ENCODE measurements around the gene GSDME.
A peak's percentile ranks its signal among the peaks of the same experiment; 100 is the strongest.

Gene GSDME

DNA sequence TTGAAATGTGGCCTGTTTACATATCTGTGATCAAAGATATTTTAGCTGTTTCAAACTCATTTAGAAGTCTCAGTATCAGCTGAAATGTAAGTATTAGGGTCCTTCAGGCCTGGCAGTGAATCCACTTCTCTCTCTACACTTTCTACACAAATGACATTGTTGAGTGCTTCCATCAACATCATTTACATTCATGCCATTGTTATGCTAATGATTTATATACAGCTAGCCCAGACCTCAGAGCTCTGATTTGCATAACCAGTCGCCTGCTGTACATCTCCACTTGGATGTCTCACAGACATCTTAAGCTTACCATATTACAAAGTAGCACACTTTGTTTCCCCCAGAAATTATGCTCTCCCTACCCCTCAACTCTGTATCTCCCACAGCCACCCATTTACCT is 71.6 kb downstream of the GSDME start:
- no peak overlapping the region for H2AFZ ChIP-seq (ENCODE audit: low read depth, low read length)
- H3K27me3 ChIP-seq (ENCODE audit: insufficient read depth, low read length), result no peaks in the 10 kb centered on the region
- no peaks in the 10 kb centered on the region for H3K9me3 ChIP-seq (ENCODE audit: low read length)
- no peak overlapping the region for H3K4me3 ChIP-seq (ENCODE audit: low read length)
- H3K4me1 ChIP-seq (ENCODE audit: insufficient read depth, low read length), result peaks cover 9% of the 10 kb centered on the region
- H3K36me3 ChIP-seq (ENCODE audit: insufficient read depth, low read length), result no peaks in the 10 kb centered on the region

DNA sequence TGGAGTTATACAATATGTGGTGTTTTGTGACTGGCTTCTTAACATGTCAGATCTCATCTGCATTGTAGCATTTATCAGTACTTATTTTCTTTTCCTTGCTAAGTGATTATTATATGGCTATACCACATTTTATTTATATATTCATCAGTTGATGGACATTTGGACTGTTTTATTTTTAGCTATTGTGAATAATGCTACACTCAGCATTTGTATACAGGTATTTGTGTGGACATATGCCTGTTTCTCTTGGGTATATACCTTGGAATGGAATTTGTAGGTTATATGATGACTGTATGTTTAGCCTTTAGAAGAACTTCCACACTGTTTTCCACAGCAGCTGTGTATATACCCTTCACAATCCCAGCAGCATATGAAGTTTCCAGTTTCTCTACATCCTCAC is 86.5 kb downstream of the GSDME start:
- Histone ChIP-seq H3K4me1 (ENCODE audit: insufficient read depth, low read length) (no peaks in the 10 kb centered on the region), H3K27me3 (ENCODE audit: insufficient read depth, low read length) (no peaks in the 10 kb centered on the region), H3K36me3 (ENCODE audit: insufficient read depth, low read length) (no peaks in the 10 kb centered on the region), H3K9me3 (ENCODE audit: low read length) (no peaks in the 10 kb centered on the region), H2AFZ (ENCODE audit: low read depth, low read length) (no peak overlapping the region), H3K4me3 (ENCODE audit: low read length) (no peak overlapping the region)

DNA sequence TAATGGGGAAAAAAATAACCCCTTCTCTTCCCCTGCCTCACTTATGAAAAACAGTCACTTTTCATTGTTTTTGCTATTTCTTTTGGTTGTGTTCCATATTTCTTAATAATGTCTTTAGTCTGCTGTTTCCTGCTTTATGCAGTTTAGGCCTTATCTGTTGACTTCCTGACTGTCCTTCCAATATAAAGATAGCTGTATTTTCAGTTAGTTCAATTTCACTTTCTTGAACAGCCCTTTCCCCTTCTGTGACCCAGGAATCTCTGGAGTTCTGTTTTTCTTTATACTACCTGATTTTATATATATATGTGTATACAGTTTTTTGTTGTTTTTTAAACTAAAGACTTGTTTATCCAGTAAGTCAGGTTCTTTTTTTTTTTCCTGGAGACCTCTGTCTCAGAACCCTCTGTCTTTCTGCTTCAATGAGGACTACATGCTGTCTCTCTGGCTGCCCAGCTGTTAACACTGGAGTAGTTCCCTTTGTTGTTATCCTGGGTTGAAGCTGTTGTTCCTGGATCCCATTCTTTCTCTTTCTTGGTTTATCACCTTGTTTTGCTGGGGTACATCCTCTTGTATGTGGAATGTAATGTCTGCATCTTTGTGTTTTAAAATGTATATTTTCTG is 87.2 kb downstream of the GSDME start:
- Histone ChIP-seq H3K4me3 (ENCODE audit: low read length) (no peak overlapping the region), H3K36me3 (ENCODE audit: insufficient read depth, low read length) (no peaks in the 10 kb centered on the region), H2AFZ (ENCODE audit: low read depth, low read length) (no peak overlapping the region), H3K27me3 (ENCODE audit: insufficient read depth, low read length) (no peaks in the 10 kb centered on the region), H3K9me3 (ENCODE audit: low read length) (no peaks in the 10 kb centered on the region), H3K4me1 (ENCODE audit: insufficient read depth, low read length) (peaks cover 4% of the 10 kb centered on the region)

DNA sequence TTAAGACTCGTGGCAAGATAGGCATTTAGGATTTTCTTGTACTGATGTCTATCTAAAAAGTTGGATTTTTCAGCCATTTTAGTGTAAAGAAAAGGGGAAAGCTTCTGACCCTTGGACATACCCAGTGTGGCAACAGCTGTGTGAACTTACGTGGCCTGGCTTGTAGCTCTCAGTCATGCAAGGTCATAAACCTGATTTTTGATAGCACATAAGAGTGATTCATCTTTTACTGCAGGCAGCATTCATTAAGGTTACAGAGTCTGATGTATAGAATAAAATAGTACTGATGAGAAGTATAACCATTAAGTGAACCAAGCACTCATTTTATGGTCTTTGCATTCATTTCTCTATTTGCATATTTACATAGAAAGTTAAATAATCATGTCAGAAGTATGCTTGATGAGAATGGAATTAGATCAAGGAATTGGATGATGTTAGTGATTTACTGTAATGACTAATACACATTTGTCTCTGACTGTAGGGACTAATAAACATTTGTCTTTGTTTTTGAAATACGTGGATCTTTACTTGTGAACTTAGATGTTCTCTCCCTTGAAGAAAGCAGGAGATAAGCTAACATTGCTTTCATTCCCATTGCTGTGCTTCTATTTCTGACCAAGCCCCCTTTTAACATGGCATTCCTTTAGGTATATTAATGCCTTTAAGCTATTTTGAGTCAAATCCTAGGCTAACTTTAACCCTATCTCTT is 88.2 kb downstream of the GSDME start:
- Histone ChIP-seq H3K9me3 (ENCODE audit: low read length) (no peaks in the 10 kb centered on the region), H3K36me3 (ENCODE audit: insufficient read depth, low read length) (no peaks in the 10 kb centered on the region), H3K27me3 (ENCODE audit: insufficient read depth, low read length) (no peaks in the 10 kb centered on the region), H2AFZ (ENCODE audit: low read depth, low read length) (no peak overlapping the region), H3K4me3 (ENCODE audit: low read length) (no peak overlapping the region), H3K4me1 (ENCODE audit: insufficient read depth, low read length) (peaks cover 4% of the 10 kb centered on the region)

DNA sequence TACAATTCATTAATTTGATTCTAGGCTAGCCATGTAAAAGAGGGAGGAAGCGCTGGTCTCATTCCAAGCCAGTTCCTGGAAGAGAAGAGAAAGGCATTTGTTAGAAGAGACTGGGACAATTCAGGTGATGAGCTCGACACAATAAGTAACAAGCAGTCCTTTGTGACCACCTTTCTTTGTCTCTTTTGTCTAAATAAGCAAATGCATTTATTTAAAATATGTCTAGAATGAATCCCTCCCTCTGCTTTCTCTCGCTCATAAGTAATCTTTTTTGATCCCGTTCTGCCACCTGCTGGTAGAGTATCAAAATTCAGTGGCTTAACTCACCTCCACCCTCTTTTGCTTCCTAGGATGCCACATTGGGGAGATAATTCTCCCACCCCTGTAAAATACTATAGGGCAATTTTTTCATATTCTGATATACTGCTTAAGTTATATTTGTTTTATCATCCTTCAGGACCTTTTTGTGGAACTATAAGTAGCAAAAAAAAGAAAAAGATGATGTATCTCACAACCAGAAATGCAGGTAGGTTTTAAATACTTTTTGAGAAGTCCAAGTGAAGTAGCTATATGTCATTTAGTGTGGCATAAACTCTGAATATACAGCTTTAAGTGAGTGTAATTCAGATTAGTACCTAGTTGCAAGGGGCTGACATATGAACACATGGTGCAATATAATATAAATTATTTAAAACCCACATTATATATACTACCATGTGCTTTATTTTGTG is 91.5 kb downstream of the GSDME start:
- H2AFZ ChIP-seq (ENCODE audit: low read depth, low read length), result peak overlapping the region; percentile 46

DNA sequence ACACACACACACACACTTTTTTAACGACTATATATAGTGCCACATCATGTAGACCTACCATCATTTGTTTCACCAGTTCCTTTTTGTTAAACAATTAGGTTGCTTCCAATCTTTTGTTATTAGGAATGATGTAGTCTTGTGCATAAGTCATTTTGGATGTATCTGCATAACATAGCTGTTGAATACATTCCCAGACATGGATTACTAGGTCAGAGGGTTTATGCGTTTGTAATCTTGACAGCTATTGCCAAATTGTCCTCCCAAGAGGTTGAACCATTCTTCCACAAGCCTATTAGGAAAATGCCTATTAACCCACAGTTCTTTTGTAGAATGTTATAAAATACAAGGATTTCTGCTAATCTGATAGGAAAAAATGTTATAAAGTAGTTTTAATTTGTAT is 96.7 kb downstream of the GSDME start:
- no peaks in the 10 kb centered on the region for H3K9me3 ChIP-seq (ENCODE audit: low read length)
- no peak overlapping the region for H3K4me3 ChIP-seq (ENCODE audit: low read length)
- no peaks in the 10 kb centered on the region for H3K36me3 ChIP-seq (ENCODE audit: insufficient read depth, low read length)
- H3K4me1 ChIP-seq (ENCODE audit: insufficient read depth, low read length), result peaks cover 4% of the 10 kb centered on the region
- H2AFZ ChIP-seq (ENCODE audit: low read depth, low read length), result no peak overlapping the region
- H3K27me3 ChIP-seq (ENCODE audit: insufficient read depth, low read length), result no peaks in the 10 kb centered on the region

More for the DNA sequence above, 91.5 kb downstream of the GSDME start:
- H3K36me3 ChIP-seq (ENCODE audit: insufficient read depth, low read length), result no peaks in the 10 kb centered on the region
- H3K9me3 ChIP-seq (ENCODE audit: low read length), result no peaks in the 10 kb centered on the region
- no peak overlapping the region for H3K4me3 ChIP-seq (ENCODE audit: low read length)
- H3K27me3 ChIP-seq (ENCODE audit: insufficient read depth, low read length), result no peaks in the 10 kb centered on the region
- H3K4me1 ChIP-seq (ENCODE audit: insufficient read depth, low read length), result peaks cover 4% of the 10 kb centered on the region

DNA sequence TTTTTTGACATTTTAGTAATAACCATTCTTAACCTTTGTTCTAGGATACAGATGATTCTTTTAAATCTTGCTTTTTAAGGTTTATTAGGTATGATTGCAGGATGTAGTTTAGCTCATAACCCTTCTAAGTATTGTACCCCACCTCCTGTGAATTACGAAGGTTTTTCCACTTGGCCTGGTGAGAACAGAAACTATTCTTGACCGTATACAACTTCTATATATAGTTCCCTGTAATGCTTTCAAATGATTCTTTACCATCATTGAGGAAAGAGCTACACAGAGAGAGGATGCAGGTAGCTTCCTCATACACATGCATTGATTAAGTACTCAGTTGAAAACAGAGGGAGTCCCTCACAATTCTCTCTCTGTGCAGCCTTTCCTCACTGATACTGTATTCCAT is 97.8 kb downstream of the GSDME start:
- Histone ChIP-seq H3K4me3 (ENCODE audit: low read length) (no peak overlapping the region), H3K4me1 (ENCODE audit: insufficient read depth, low read length) (no peaks in the 10 kb centered on the region), H3K27me3 (ENCODE audit: insufficient read depth, low read length) (no peaks in the 10 kb centered on the region), H3K9me3 (ENCODE audit: low read length) (no peaks in the 10 kb centered on the region), H2AFZ (ENCODE audit: low read depth, low read length) (no peak overlapping the region), H3K36me3 (ENCODE audit: insufficient read depth, low read length) (no peaks in the 10 kb centered on the region)

DNA sequence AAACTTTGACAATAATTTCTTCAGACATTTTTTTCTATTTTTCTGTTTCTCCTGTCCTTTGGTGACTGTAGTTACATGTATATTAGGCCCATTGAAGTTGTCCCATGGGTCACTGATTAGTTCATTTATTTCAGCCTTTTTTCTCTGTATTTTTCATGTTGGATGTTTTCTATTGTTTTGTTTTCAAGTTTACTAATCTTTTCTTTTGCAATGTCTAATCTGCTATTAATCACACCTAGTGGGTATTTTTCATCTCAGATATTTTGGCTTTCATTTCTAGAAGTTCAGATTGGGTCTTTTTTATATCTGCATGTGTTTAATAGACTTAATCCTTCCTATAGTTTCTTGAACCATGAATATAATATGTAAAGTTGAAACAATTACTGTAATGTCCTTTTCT is 99.3 kb downstream of the GSDME start:
- Histone ChIP-seq H3K4me3 (ENCODE audit: low read length) (no peak overlapping the region), H3K4me1 (ENCODE audit: insufficient read depth, low read length) (no peaks in the 10 kb centered on the region), H3K27me3 (ENCODE audit: insufficient read depth, low read length) (no peaks in the 10 kb centered on the region), H2AFZ (ENCODE audit: low read depth, low read length) (no peak overlapping the region), H3K36me3 (ENCODE audit: insufficient read depth, low read length) (no peaks in the 10 kb centered on the region), H3K9me3 (ENCODE audit: low read length) (no peaks in the 10 kb centered on the region)

DNA sequence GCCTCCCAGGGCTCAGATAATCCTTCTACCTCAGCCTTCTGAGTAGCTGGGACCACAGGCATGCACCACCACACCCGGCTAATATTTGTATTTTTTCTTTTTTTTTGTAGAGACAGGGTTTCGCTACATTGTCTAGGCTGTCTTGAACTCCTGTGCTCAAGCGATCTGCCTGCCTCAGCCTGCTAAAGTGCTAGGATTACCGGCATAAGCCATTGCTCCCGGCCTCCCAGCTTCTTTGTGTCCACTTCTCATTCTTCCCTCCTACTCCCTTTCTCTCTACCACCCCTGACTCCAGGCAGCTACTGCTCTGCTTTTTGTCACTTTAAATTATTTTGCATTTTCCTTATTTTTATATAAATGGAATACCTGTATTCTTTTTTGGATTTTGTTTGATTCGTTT is 100.7 kb downstream of the GSDME start:
- Histone ChIP-seq H2AFZ (ENCODE audit: low read depth, low read length) (no peak overlapping the region), H3K4me1 (ENCODE audit: insufficient read depth, low read length) (no peaks in the 10 kb centered on the region), H3K9me3 (ENCODE audit: low read length) (no peaks in the 10 kb centered on the region), H3K36me3 (ENCODE audit: insufficient read depth, low read length) (no peaks in the 10 kb centered on the region), H3K4me3 (ENCODE audit: low read length) (no peak overlapping the region), H3K27me3 (ENCODE audit: insufficient read depth, low read length) (no peaks in the 10 kb centered on the region)

DNA sequence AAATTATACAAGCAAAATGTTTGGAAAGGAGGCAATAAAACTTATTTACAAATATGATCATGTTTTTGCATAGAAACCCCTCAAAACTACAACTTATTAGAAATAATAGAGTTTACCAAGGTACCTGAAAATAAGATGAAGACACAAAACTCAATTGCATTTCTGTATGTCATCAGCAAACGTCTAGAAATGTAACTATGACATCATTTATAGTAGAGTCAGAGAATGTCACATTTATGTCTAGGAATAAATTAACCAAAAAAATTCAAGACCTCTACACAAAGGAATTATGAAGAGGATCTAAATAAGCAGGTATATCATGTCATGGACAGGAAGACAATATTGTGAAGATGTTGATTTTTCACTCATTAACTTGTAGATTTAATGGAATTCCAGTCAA is 103.0 kb downstream of the GSDME start:
- no peaks in the 10 kb centered on the region for H3K36me3 ChIP-seq (ENCODE audit: insufficient read depth, low read length)
- H3K4me3 ChIP-seq (ENCODE audit: low read length), result no peak overlapping the region
- no peak overlapping the region for H2AFZ ChIP-seq (ENCODE audit: low read depth, low read length)
- H3K4me1 ChIP-seq (ENCODE audit: insufficient read depth, low read length), result no peaks in the 10 kb centered on the region
- no peaks in the 10 kb centered on the region for H3K9me3 ChIP-seq (ENCODE audit: low read length)
- H3K27me3 ChIP-seq (ENCODE audit: insufficient read depth, low read length), result no peaks in the 10 kb centered on the region

DNA sequence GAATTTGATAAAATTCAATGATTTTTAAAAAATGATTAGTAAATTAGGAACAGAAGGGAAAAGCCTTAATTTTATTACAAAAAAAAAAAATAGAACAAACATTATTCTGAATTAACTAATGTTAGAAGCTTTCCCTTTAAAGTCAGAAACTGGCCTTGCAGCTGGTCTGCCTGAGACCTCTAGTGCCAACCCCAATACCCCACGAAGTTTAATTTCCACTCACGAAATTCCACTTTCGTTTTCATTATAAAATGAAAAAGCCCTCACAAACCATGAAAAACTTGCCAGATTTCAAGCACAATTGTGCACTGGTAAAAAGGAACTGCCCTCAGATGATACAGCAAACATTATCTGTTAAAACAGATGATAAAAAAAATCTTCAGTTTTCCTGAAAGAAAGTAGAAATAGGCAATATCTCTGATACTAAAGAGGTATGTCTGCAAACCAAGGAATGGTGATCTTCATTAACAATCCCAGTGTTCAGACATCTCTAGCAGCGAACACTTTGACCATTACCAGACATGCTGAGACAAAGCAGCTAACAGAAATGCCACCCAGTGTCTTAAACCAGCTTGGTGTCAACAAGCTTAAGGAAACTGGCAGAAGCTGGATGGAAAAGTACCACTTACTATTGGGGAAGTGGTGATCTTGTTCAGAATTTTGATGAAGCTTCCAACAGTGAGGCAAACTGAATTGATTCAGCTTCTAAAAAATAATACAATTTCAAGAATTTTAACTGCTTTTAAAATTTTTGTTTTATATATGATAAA is 103.8 kb downstream of the GSDME start:
- Histone ChIP-seq H3K27me3 (ENCODE audit: insufficient read depth, low read length) (no peaks in the 10 kb centered on the region), H3K4me1 (ENCODE audit: insufficient read depth, low read length) (no peaks in the 10 kb centered on the region), H3K4me3 (ENCODE audit: low read length) (no peak overlapping the region), H2AFZ (ENCODE audit: low read depth, low read length) (no peak overlapping the region), H3K9me3 (ENCODE audit: low read length) (no peaks in the 10 kb centered on the region), H3K36me3 (ENCODE audit: insufficient read depth, low read length) (no peaks in the 10 kb centered on the region)

DNA sequence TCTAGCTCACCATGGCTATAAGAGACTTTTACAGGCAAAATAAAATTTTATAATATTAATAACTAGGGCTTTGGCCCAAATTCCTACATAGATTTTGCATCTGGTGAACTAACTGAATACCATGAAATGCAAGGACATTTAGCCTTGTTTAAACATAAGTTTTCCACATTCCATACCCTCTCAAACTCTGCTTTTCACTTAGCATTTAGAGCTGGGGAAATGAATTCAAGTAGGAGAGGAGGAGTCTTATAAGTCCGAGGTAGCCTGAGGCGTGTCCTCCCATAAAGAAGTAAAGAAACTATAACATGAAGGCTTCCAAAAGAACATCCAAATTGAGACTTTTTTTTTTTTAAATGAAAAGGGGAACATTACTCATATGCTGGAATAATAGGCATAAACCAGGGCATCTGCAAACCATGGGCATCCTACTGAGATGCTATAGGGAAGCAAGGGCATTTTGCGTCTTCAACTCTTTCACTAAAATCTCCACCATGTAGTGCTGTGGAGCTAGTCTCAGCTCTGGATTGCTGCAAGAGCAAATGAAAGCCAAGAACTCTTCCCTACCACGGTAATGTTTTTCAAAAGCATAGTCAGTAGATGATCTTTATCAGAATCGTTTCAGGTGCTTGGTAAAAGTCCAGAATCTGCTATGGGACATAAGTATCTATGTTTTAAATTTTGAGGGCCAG is 104.9 kb downstream of the GSDME start:
- H3K4me3 ChIP-seq (ENCODE audit: low read length), result no peak overlapping the region
- no peaks in the 10 kb centered on the region for H3K27me3 ChIP-seq (ENCODE audit: insufficient read depth, low read length)
- H3K9me3 ChIP-seq (ENCODE audit: low read length), result no peaks in the 10 kb centered on the region

More for the DNA sequence above, 104.9 kb downstream of the GSDME start:
- Histone ChIP-seq H2AFZ (ENCODE audit: low read depth, low read length) (no peak overlapping the region), H3K4me1 (ENCODE audit: insufficient read depth, low read length) (no peaks in the 10 kb centered on the region), H3K36me3 (ENCODE audit: insufficient read depth, low read length) (no peaks in the 10 kb centered on the region)
